Endothelial cell of umbilical vein (primary cell): ENCODE results near the gene IGSF3. TPM values are rescaled to one million over a fixed set of nuclear protein-coding genes. Genes with fewer than 3 reads are reported as not detected.
"Not testable (repeated sequence)": the region's sequence is repeated elsewhere in the genome, so short reads cannot be mapped to it uniquely, and the experiment has no call there.

Experiments used
- BruUV-seq: library from RNA; stranded (reverse); fragments of 400-500 nt; replicated peaks from 2 replicates; lab custom pipeline; 2021; lab: Mats Ljungman, UMichigan
- CTCF ChIA-PET: fragments of 300-600, 350-600 bp; sonication (Branson Sonifier 250); formaldehyde crosslinking; loops from one replicate; lab custom pipeline; 2021; ENCODE audit warnings: antibody characterized with exemption, inconsistent platforms; lab: Charles Lee
- POLR2A ChIA-PET: fragments of 300-600, 350-600 bp; sonication (Branson Sonifier 250); formaldehyde crosslinking; loops from one replicate; lab custom pipeline; 2021; ENCODE audit warnings: antibody characterized with exemption, inconsistent platforms; lab: Charles Lee
- DNase-seq: peaks from one replicate; pipeline ENCODE4 v3.0.0-alpha.2; 2011; ENCODE audit warnings: low read depth, low spot score
- FAIRE-seq: peaks from 2 replicates; lab custom pipeline; 2011; peaks lifted over from hg19 to GRCh38; lab: Jason Lieb, UNC
- H2AFZ ChIP-seq: 2 replicates; pipeline ENCODE4 v1.6.0; 2012; ENCODE audit warnings: low read depth, low read length, control low read depth, inconsistent platforms
- H3K27ac ChIP-seq: 2 replicates; pipeline ENCODE4 v1.5.1; 2011; ENCODE audit warnings: low read depth, mild to moderate bottlenecking, control low read depth, low read length, moderate library complexity; ENCODE audit not compliant: insufficient read depth
- H3K27me3 ChIP-seq, 2 experiments: 2 replicates each; pipeline versions ENCODE4 v1.6.0 to v1.6.1; 2011; ENCODE audit warnings: low read length in 2 of 2, mixed read lengths in 1 of 2; ENCODE audit not compliant: control insufficient read depth in 2 of 2, insufficient read depth in 2 of 2
- H3K36me3 ChIP-seq, 2 experiments: 2 replicates in 1 of 2; 3 replicates in 1 of 2; pipeline ENCODE4 v1.5.1; 2011; ENCODE audit warnings: low read length in 2 of 2, mild to moderate bottlenecking in 1 of 2, moderate library complexity in 1 of 2; ENCODE audit not compliant: control insufficient read depth in 2 of 2, insufficient read depth in 2 of 2; ENCODE audit errors: extremely low read depth in 1 of 2
- H3K4me1 ChIP-seq: 3 replicates; pipeline ENCODE4 v1.5.1; 2011; ENCODE audit warnings: mild to moderate bottlenecking, low read length; ENCODE audit not compliant: control insufficient read depth, insufficient read depth; ENCODE audit errors: extremely low read depth
- H3K4me2 ChIP-seq: 2 replicates; pipeline ENCODE4 v1.6.1; 2011; ENCODE audit warnings: low read length, control low read depth, mixed read lengths; ENCODE audit not compliant: insufficient read depth
- H3K4me3 ChIP-seq, 3 experiments: fragments of 200-600 bp in 1 of 3; sonication (generic), shearing (Covaris generic) in 1 of 3; replicated peaks in 1 of 3; 2 replicates each; pipeline ENCODE4 v1.5.1; 2011 to 2016; ENCODE audit warnings: control low read depth in 3 of 3, low read length in 3 of 3, mild to moderate bottlenecking in 2 of 3, inconsistent platforms in 1 of 3, low read depth in 1 of 3, moderate library complexity in 1 of 3; ENCODE audit not compliant: insufficient read depth in 1 of 3
- H3K79me2 ChIP-seq: 2 replicates; pipeline ENCODE4 v1.6.0; 2012; ENCODE audit warnings: low read length, inconsistent platforms; ENCODE audit not compliant: control insufficient read depth, insufficient read depth
- H3K9ac ChIP-seq: replicated peaks from 2 replicates; pipeline ENCODE3; 2011; ENCODE audit warnings: low read length, control low read depth; ENCODE audit not compliant: insufficient read depth; ENCODE audit errors: extremely low read depth
- H3K9me1 ChIP-seq: replicated peaks from 3 replicates; pipeline ENCODE4 v1.6.0; 2011; ENCODE audit warnings: mild to moderate bottlenecking, low read length; ENCODE audit not compliant: control insufficient read depth, insufficient read depth; ENCODE audit errors: extremely low read depth
- H3K9me3 ChIP-seq: replicated peaks from 2 replicates; pipeline ENCODE4 v1.5.1; 2012; ENCODE audit warnings: low read length, inconsistent platforms; ENCODE audit not compliant: control insufficient read depth, insufficient read depth
- H4K20me1 ChIP-seq: replicated peaks from 2 replicates; pipeline ENCODE3; 2011; ENCODE audit warnings: mild to moderate bottlenecking, low read length; ENCODE audit not compliant: control insufficient read depth, insufficient read depth; ENCODE audit errors: extremely low read depth
- EZH2 ChIP-seq: IDR thresholded peaks from 2 replicates; pipeline ENCODE4 v1.6.1; 2012; ENCODE audit warnings: borderline replicate concordance, low read depth, mild to moderate bottlenecking, moderate library complexity, low read length, inconsistent platforms; ENCODE audit not compliant: severe bottlenecking
- FOS ChIP-seq: IDR thresholded peaks from 2 replicates; pipeline ENCODE4 v1.6.1; 2011; ENCODE audit warnings: mild to moderate bottlenecking, low read length, moderate library complexity, borderline replicate concordance; ENCODE audit not compliant: insufficient read depth
- GATA2 ChIP-seq: IDR thresholded peaks from 2 replicates; pipeline ENCODE4 v1.7.0; 2011; ENCODE audit warnings: low read depth, mild to moderate bottlenecking, moderate library complexity, mixed read lengths, low read length; ENCODE audit not compliant: insufficient read length, insufficient read depth
- JUN ChIP-seq: IDR thresholded peaks from 2 replicates; pipeline ENCODE4 v1.6.1; 2011; ENCODE audit warnings: borderline replicate concordance, low read depth; ENCODE audit not compliant: insufficient read length, insufficient read depth
- MAX ChIP-seq: IDR thresholded peaks from 2 replicates; pipeline ENCODE4 v1.6.1; 2011; ENCODE audit not compliant: insufficient read depth, insufficient read length
- MYC ChIP-seq: IDR thresholded peaks from one replicate; pipeline ENCODE4 v1.6.1; 2011; ENCODE audit warnings: mild to moderate bottlenecking, low read depth, low read length
- POLR2A ChIP-seq: IDR thresholded peaks from 2 replicates; pipeline ENCODE4 v1.6.1; 2012; ENCODE audit warnings: low read depth, mild to moderate bottlenecking, control low read depth, low read length
- POLR2AphosphoS5 ChIP-seq: IDR thresholded peaks from 2 replicates; pipeline ENCODE4 v1.6.1; 2012; ENCODE audit warnings: low read depth, mild to moderate bottlenecking, control low read depth, low read length, moderate library complexity; ENCODE audit not compliant: insufficient read depth
- dilution Hi-C: fragments of 300-500 bp; cut with MboI; formaldehyde crosslinking; loops from one replicate; pipeline ENCODE4 v1.15.0; 2019; ENCODE audit warnings: low sequenced_read_pairs; ENCODE audit not compliant: extremely low pct_ligation_motif_present
- intact Hi-C: fragments of 100-400 bp; cut with micrococcal nuclease; formaldehyde crosslinking; loops from one replicate; pipeline ENCODE4 v1.10.0; 2022
- polyA plus RNA-seq, 4 experiments: library from polyadenylated mRNA; depleted of rRNA in 3 of 4; stranded (reverse) in 3 of 4; unstranded in 1 of 4; fragments of >200 nt; gene quantifications; 2 replicates each; pipeline versions ENCODE4 v1.2.1 to v1.2.3, GENCODE V29; 2011 to 2012; ENCODE audit warnings: missing spikeins in 1 of 4
- total RNA-seq: library from RNA; stranded (reverse); gene quantifications from 2 replicates; pipeline ENCODE4 v1.2.3, GENCODE V29; 2021
- TF ChIP-seq, protein P1 (sequence below), 2 donors: IDR thresholded peaks; 1 replicate in 1 of 2; 2 replicates in 1 of 2; pipeline ENCODE4 v1.5.1; 2011; ENCODE audit warnings: low read length in 2 of 2, mild to moderate bottlenecking in 2 of 2, moderate library complexity in 2 of 2, control low read depth in 1 of 2, inconsistent platforms in 1 of 2, low read depth in 1 of 2; ENCODE audit not compliant: insufficient read depth in 1 of 2; ENCODE audit errors: extremely low read depth in 1 of 2

Gene IGSF3
- total and polyA plus RNA-seq, 2 donors (not counting 3 experiments of a cell fraction or from before 2014, with no cell fraction given), result 0.63 to 2.2 TPM

- no peaks in the 10 kb centered on the region for H3K27me3 ChIP-seq
- ChIA-PET CTCF (no interaction called here), POLR2A (no interaction called here)
- no TSS peak for BruUV-seq
- intact Hi-C loops, result no loop called here
- no peak overlapping the region for H3K9ac ChIP-seq
- dilution Hi-C loops, result no loop called here
- no peaks in the 10 kb centered on the region for H3K9me3 ChIP-seq
- TF ChIP-seq FOS (no peak), MYC (no peak), POLR2AphosphoS5 (no peak), JUN (no peak), POLR2A (no peak), EZH2 (no peak), MAX (no peak), GATA2 (no peak)
- TF ChIP-seq, protein P1, sequence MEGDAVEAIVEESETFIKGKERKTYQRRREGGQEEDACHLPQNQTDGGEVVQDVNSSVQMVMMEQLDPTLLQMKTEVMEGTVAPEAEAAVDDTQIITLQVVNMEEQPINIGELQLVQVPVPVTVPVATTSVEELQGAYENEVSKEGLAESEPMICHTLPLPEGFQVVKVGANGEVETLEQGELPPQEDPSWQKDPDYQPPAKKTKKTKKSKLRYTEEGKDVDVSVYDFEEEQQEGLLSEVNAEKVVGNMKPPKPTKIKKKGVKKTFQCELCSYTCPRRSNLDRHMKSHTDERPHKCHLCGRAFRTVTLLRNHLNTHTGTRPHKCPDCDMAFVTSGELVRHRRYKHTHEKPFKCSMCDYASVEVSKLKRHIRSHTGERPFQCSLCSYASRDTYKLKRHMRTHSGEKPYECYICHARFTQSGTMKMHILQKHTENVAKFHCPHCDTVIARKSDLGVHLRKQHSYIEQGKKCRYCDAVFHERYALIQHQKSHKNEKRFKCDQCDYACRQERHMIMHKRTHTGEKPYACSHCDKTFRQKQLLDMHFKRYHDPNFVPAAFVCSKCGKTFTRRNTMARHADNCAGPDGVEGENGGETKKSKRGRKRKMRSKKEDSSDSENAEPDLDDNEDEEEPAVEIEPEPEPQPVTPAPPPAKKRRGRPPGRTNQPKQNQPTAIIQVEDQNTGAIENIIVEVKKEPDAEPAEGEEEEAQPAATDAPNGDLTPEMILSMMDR (IDR thresholded peaks at IDR 0.05; ENCODE audit: extremely low read depth in 1 of 2, insufficient read depth in 1 of 2, low read depth in 1 of 2, low read length in 2 of 2), result no peak
- FAIRE-seq, result no peak
- DNase-seq, result no peak
- no peak overlapping the region for H3K4me2 ChIP-seq
- no peak overlapping the region for H3K4me3 ChIP-seq
- H4K20me1 ChIP-seq, result no peaks in the 10 kb centered on the region
- H3K36me3 ChIP-seq, result no peaks in the 10 kb centered on the region
- H3K27ac ChIP-seq, result no peak overlapping the region
- no peaks in the 10 kb centered on the region for H3K79me2 ChIP-seq
- H2AFZ ChIP-seq, result no peak overlapping the region
- no peaks in the 10 kb centered on the region for H3K4me1 ChIP-seq
- no peaks in the 10 kb centered on the region for H3K9me1 ChIP-seq
Observed at GRCh38 chr1:116654351-116654750, 13.2 kb downstream of the IGSF3 start.

GRCh38 chr1:116652598-116652997 is 14.9 kb downstream of the IGSF3 start:
- intact Hi-C loops, H3K27ac ChIP-seq, H3K9ac ChIP-seq, H3K9me3 ChIP-seq, H3K79me2 ChIP-seq, H3K9me1 ChIP-seq, H3K4me2 ChIP-seq, BruUV-seq, H2AFZ ChIP-seq, DNase-seq, CTCF ChIA-PET, FAIRE-seq, H3K4me3 ChIP-seq, H3K4me1 ChIP-seq, dilution Hi-C loops, H3K36me3 ChIP-seq, H3K27me3 ChIP-seq, POLR2A ChIA-PET, H4K20me1 ChIP-seq: not testable (repeated sequence)

GRCh38 chr1:116650781-116651180 is 16.8 kb downstream of the IGSF3 start:
- H4K20me1 ChIP-seq, BruUV-seq, CTCF ChIA-PET, H3K9me3 ChIP-seq, dilution Hi-C loops, H3K79me2 ChIP-seq, H3K4me3 ChIP-seq, H3K4me2 ChIP-seq, H3K4me1 ChIP-seq, intact Hi-C loops, H2AFZ ChIP-seq, H3K9ac ChIP-seq, FAIRE-seq, H3K9me1 ChIP-seq, H3K27me3 ChIP-seq, POLR2A ChIA-PET, DNase-seq, H3K36me3 ChIP-seq, H3K27ac ChIP-seq: not testable (repeated sequence)
